Activated T-helper 9 cell treated with anti-CD3 and anti-CD28 coated beads, Interleukin-2, amount 50 U/mL, for 16 hours (primary cell): ENCODE data around the gene IMPACT.

Source experiments
- DNase-seq: peaks from one replicate; pipeline ENCODE4 v3.0.0-alpha.2; 2020; ENCODE audit warnings: low read depth

Gene IMPACT

GRCh38 chr18:24479371-24479770 is 52.9 kb downstream of the IMPACT start:
- no peak for DNase-seq

DNA sequence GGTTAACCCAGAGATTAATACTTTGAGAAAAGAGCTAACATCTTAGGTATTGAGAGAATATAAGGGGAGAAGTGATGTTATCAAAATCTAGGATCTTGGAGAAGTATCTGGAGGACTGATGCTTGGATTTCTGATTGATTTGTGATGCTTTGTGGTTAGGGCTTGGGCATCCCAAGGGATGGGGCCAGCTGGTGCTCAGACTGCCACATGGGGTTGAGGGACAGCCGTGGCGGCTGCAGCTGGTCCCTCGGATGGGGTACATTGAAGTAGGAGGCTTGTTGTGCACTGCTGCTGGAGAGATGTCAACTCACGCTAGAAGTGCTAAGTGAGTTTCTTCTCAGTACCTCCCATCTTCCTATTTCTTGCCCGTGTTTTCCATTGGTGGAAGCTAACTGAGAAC is 56.4 kb downstream of the IMPACT start:
- no peak for DNase-seq

GRCh38 chr18:24485681-24486080 is 59.2 kb downstream of the IMPACT start:
- DNase-seq = no peak

- DNase-seq = no peak
These were observed 60.2 kb downstream of the IMPACT start for GRCh38 chr18:24486684-24487083.

DNA sequence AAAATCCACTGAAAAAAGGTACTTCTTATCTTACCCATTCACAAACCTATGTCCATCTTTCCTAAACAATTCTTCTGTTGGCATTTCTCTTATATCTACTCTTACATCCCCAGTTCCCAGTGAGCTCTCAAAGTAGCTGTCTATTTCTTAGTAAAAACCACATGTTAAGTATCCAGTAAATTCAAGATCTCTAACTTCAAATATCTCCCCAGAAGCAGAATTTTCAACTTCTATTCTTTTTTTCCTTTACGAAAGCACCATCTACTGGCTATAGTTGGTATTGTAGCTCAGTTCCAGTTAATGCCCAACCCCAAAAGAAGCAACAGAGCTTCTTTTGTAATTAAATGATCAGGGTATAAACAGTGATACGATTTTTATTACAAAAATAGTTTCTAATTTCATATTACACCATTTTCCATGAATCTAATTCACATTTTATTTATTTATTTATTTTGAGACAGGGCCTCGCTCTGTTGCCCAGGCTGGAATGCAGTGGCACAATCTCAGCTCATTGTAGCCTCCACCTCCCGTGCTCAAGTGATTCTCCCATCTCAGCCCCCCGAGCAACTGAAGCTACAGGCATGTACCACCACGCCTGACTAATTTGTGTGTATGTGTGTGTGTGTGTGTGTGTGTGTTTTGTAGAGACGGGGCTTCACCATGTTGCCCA is 62.5 kb downstream of the IMPACT start:
- no peak for DNase-seq

- no peak for DNase-seq
These were observed 64.1 kb downstream of the IMPACT start for GRCh38 chr18:24490539-24490938.

DNA sequence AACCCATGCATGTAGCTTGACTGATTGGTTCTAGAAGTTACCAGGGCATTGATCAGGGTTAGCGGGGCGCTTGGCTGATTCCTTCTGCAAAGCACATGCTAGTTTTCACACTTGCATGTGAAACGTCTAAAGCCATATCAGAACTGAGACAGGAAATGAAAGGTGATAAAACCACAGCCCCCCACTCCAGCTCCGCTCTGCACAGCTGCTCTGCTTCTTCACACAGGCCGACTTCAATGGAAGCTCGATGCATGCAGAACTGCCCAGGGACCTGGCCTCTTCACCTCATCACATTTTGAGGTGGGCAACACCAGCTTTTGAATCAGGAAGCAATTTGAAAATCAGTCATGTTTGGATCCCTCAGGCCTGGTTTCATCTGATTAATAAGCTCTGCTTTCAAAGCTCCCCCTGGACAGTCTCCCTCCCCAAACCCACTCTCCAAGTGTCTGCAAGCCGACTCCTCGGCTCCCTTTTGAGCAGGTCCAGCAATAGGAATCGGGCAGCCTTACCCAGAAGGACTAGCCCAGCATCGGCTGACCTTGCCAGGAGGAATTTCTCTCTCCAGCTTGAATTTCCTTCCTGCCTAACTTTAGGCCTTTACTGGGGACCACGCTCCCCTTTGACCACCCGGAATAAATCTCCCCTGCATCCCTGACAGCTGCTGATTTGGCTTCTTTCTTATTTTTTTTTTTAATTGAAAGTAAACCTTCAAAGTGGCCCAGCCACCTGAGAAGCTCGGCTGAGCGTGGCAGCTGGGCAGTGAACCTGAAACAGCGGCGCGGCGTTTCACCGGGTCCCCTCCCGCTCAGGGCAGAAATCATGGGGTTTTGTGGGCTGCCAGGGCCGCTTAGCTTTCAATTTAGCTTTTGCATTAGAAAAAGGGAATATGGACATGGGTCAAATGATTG is 65.7 kb downstream of the IMPACT start:
- no peak for DNase-seq

GRCh38 chr18:24494586-24494985 is 68.1 kb downstream of the IMPACT start:
- no peak for DNase-seq

- DNase-seq = no peak
These were observed 70.7 kb downstream of the IMPACT start for GRCh38 chr18:24497031-24497754.

- no peak for DNase-seq
These were observed 73.3 kb downstream of the IMPACT start for GRCh38 chr18:24499814-24500213.

- DNase-seq = no peak
These were observed 73.7 kb downstream of the IMPACT start for GRCh38 chr18:24500217-24500616.

GRCh38 chr18:24500766-24501165 is 74.3 kb downstream of the IMPACT start:
- no peak for DNase-seq

GRCh38 chr18:24502667-24503523 is 76.4 kb downstream of the IMPACT start:
- DNase-seq = no peak
